Ishikawa (cell line): ENCODE results near the gene PIGO.

Experiments used
- CEBPB ChIP-seq: IDR thresholded peaks from 2 replicates; pipeline ENCODE4 v1.6.1; 2012
- CREB1 ChIP-seq: IDR thresholded peaks from 2 replicates; pipeline ENCODE4 v1.6.1; 2012; ENCODE audit warnings: low read depth
- EGR1 ChIP-seq: IDR thresholded peaks from 2 replicates; pipeline ENCODE4 v1.6.1; 2012
- EP300 ChIP-seq: IDR thresholded peaks from 2 replicates; pipeline ENCODE4 v1.6.1; 2012; ENCODE audit warnings: borderline replicate concordance
- FOXM1 ChIP-seq: IDR thresholded peaks from 2 replicates; pipeline ENCODE4 v1.6.1; 2012; ENCODE audit warnings: low read depth, borderline replicate concordance
- NFIC ChIP-seq: IDR thresholded peaks from 2 replicates; pipeline ENCODE4 v1.6.1; 2012
- RAD21 ChIP-seq: IDR thresholded peaks from 2 replicates; pipeline ENCODE4 v1.6.1; 2012; ENCODE audit warnings: low read depth
- TAF1 ChIP-seq: IDR thresholded peaks from 2 replicates; pipeline ENCODE4 v1.6.1; 2012; ENCODE audit warnings: low read depth, mild to moderate bottlenecking
- TCF12 ChIP-seq: IDR thresholded peaks from 2 replicates; pipeline ENCODE4 v1.6.1; 2012; ENCODE audit warnings: low read depth
- TEAD4 ChIP-seq: IDR thresholded peaks from 2 replicates; pipeline ENCODE4 v1.6.1; 2012
- YY1 ChIP-seq: IDR thresholded peaks from 2 replicates; pipeline ENCODE4 v1.6.1; 2012; ENCODE audit warnings: low read depth
- ZBTB7A ChIP-seq: IDR thresholded peaks from 2 replicates; pipeline ENCODE4 v1.6.1; 2012; ENCODE audit warnings: low read depth
- TF ChIP-seq, protein P1 (sequence below): IDR thresholded peaks from 2 replicates; pipeline ENCODE4 v1.6.1; 2012
- TF ChIP-seq, protein P2 (sequence below): IDR thresholded peaks from 2 replicates; pipeline ENCODE4 v1.6.1; 2012; ENCODE audit warnings: low read depth, mild to moderate bottlenecking
- TF ChIP-seq, protein P3 (sequence below): IDR thresholded peaks from 2 replicates; pipeline ENCODE4 v1.6.1; 2012

The PIGO gene

DNA sequence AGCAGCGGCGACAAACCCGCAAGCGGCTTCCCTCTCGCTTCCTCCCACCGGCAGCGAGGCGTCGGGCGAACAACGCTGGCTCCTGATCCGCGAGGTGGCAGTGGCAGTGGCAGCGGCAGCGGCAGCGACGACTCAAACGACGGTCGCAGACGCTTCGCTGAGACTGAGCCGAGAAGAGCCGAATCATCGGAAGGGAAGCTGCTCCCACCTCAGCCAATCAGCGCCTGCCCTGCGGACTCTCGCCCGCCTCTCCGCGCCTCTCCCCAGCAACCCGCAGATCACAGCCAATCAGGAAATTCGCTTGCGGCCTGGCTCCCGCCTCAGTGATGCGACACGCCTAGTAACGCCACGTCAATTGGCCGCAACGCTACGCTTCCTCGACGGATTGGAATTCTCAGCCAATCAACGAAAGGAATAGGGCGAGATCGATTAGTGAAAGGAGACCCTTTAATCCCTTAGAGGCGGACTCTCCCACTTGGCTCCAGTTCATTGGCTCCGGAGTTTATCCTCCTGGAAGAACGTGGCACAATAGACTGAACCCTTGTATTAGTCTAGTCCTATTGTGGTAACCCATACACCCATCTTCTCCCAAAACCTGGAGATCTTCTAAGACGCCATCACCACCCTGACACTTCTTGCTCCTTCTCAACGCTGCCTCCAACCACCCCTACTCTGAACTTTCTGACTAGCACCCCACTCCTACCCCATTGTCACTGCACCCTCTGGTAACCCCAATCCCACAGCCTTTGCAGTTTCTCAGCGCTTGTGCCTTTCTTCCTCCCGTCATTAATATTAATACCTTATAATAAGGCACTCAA lies 23.7 kb downstream of the PIGO start, which contains the start of gene VCP:
TSS of gene VCP (minus strand) at position 165 of the 818 bp plus-strand sequence. CDS start 272 bp downstream, outside the sequence.
- TF ChIP-seq CEBPB (no peak), EGR1 (no peak), CREB1 (peak; percentile 88), RAD21 (no peak), TEAD4 (no peak), FOXM1 (no peak), NFIC (no peak; the same call in 1 of the 2 replicates), TAF1 (peak; percentile 67; the same call in 1 of the 2 replicates), EP300 (no peak)
- TF ChIP-seq, protein P1, sequence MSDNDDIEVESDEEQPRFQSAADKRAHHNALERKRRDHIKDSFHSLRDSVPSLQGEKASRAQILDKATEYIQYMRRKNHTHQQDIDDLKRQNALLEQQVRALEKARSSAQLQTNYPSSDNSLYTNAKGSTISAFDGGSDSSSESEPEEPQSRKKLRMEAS: peak; percentile 69; the same call in 1 of the 2 replicates
- TF ChIP-seq, protein P2, sequence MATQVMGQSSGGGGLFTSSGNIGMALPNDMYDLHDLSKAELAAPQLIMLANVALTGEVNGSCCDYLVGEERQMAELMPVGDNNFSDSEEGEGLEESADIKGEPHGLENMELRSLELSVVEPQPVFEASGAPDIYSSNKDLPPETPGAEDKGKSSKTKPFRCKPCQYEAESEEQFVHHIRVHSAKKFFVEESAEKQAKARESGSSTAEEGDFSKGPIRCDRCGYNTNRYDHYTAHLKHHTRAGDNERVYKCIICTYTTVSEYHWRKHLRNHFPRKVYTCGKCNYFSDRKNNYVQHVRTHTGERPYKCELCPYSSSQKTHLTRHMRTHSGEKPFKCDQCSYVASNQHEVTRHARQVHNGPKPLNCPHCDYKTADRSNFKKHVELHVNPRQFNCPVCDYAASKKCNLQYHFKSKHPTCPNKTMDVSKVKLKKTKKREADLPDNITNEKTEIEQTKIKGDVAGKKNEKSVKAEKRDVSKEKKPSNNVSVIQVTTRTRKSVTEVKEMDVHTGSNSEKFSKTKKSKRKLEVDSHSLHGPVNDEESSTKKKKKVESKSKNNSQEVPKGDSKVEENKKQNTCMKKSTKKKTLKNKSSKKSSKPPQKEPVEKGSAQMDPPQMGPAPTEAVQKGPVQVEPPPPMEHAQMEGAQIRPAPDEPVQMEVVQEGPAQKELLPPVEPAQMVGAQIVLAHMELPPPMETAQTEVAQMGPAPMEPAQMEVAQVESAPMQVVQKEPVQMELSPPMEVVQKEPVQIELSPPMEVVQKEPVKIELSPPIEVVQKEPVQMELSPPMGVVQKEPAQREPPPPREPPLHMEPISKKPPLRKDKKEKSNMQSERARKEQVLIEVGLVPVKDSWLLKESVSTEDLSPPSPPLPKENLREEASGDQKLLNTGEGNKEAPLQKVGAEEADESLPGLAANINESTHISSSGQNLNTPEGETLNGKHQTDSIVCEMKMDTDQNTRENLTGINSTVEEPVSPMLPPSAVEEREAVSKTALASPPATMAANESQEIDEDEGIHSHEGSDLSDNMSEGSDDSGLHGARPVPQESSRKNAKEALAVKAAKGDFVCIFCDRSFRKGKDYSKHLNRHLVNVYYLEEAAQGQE: no peak
- TF ChIP-seq, protein P3, sequence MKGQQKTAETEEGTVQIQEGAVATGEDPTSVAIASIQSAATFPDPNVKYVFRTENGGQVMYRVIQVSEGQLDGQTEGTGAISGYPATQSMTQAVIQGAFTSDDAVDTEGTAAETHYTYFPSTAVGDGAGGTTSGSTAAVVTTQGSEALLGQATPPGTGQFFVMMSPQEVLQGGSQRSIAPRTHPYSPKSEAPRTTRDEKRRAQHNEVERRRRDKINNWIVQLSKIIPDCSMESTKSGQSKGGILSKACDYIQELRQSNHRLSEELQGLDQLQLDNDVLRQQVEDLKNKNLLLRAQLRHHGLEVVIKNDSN: no peak

DNA sequence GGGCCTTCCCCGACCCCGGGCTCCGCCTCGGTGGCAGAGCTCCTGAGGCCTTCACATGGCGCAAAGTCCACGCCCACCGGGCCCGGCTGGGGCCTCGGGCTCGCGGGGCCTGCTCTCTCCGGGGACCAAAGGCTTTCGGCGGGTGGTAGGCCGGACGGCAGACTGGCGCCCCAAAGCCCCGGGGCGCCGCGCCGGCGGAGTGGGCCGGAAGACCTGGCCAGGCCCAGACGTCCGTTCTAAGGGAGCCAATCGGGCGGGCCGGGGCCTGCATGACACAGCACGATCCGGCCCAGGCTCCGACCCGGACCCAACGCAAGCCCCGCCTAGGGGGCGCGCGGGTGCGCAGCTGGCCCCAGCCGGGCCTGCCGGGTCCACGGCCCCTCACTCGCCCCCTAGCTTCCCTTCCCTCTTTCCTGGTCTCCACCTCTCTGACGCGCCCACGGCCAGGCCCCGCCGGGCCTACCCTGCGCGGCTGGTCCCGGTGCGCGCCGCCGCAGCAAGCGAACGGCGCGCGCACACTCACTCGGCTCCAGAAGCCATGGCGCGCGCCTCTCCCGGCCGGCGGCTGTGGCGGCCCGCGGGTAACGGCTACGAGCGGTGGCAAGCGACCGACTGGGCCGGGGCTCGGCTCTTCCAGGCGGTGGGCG lies 24.5 kb downstream of the PIGO start:
- TF ChIP-seq, protein P2: no peak
- peak; percentile 20; the same call in 1 of the 2 replicates for TF ChIP-seq TAF1
- no peak for TF ChIP-seq RAD21

DNA sequence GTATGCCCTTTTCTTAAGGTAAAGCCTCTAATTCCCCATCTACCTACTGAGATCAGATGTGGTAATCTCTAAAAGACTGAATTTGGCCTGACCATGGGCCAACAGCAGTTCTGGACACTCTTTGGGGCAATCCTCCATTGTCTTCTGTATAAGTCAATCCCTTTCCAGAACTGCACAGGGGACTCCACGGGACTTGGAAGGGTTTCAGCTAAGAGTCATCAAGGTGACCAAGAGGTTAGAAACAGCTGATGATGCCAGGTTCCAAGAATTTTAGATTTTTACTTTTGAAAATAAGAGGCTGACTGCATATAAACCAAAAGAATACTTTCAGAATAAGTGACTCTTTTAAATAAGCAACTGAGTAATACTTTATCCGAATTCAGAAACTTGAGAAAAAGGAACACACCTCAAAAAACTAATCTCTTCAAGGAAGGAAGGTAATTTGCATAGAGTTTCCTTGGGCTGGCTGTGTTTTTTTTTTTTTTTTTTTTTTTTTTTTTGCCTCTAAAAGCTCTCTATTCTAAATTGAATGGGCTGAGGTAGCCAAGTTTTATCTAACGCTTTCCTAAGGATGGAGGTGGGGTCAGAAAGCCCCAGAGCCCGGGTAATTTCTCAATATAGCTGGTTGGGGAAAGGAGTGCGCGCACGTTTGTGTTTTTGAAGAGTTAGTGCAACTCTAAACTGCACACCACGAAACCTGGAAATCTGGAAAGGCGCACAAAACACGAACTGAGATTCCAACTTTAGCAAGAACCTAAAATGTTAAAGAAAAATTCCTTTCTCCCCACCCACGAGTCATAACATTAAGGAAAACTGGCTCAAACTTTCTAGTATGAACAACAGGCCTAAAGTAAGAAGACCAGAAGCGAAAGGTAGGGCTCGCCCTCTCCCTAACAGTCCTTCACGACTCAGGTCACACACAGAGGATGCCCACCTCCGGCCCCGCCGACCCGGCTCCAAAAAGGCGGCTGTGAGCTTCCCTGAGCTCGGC lies 25.3 kb downstream of the PIGO start:
- TF ChIP-seq TEAD4 (no peak), TCF12 (no peak), EP300 (no peak), TAF1 (no peak), EGR1 (no peak), ZBTB7A (no peak), NFIC (no peak), YY1 (no peak), CEBPB (no peak), FOXM1 (no peak), CREB1 (no peak), RAD21 (no peak)
- TF ChIP-seq, protein P2: no peak
- TF ChIP-seq, protein P3: no peak
- TF ChIP-seq, protein P1: no peak

DNA sequence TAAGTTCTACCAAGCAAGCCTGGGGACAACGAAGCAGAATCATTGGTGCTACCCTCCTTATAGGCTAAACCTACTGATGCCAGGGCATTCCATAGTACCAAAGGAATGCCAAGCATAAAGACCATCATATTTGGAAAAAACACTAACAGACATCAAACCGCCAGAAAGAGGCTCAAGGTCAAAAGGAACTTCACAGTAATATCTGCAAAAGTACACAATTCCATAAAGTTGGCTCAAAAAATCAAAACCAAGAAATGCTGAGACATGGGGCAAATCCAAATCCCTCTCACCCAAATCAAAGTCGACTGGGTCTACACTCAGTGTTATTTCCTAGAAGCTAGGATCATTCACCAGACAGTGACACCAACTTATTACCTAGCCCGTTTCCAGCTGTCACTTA lies 27.4 kb downstream of the PIGO start:
- TF ChIP-seq NFIC (no peak), ZBTB7A (no peak), EGR1 (no peak), RAD21 (no peak), EP300 (no peak), TCF12 (no peak), CEBPB (no peak), YY1 (no peak), FOXM1 (no peak), CREB1 (no peak), TEAD4 (no peak), TAF1 (no peak)
- TF ChIP-seq, protein P3: no peak
- TF ChIP-seq, protein P1: no peak
- TF ChIP-seq, protein P2: no peak
